Measurements from ENCODE around the gene ADGRE3.
"Not testable (repeated sequence)": the region's sequence is repeated elsewhere in the genome, so short reads cannot be mapped to it uniquely, and the experiment has no call there.

ADGRE3 gene

GRCh38 chr19:14603990-14604387 lies 70.7 kb downstream of the ADGRE3 start:
- DNase-seq (ENCODE audit: low read depth in 2 of 2): no peak

- DNase-seq (ENCODE audit: low read depth in 2 of 2): no peak
Observed at GRCh38 chr19:14599548-14600147, 75.0 kb downstream of the ADGRE3 start.

- no peak for DNase-seq (ENCODE audit: low read depth in 2 of 2)
Observed at GRCh38 chr19:14595558-14595957, 79.1 kb downstream of the ADGRE3 start.

- not testable (repeated sequence) for DNase-seq (ENCODE audit: low read depth in 2 of 2)
Observed at GRCh38 chr19:14589433-14589832, 85.2 kb downstream of the ADGRE3 start.

GRCh38 chr19:14585187-14585586 lies 89.5 kb downstream of the ADGRE3 start:
- not testable (repeated sequence) for DNase-seq (ENCODE audit: low read depth in 2 of 2)

GRCh38 chr19:14584372-14584771 lies 90.3 kb downstream of the ADGRE3 start:
- not testable (repeated sequence) for DNase-seq (ENCODE audit: low read depth in 2 of 2)

GRCh38 chr19:14582894-14583340 lies 91.7 kb downstream of the ADGRE3 start, which contains the start of gene CLEC17A:
TSS of gene CLEC17A (plus strand) at chr19:14583084. CDS start at chr19:14583161, 77 bp downstream.
- no peak for DNase-seq (ENCODE audit: low read depth in 2 of 2)

- no peak for DNase-seq (ENCODE audit: low read depth in 2 of 2)
Observed at GRCh38 chr19:14580623-14581237, 93.9 kb downstream of the ADGRE3 start.

GRCh38 chr19:14577885-14578427 lies 96.7 kb downstream of the ADGRE3 start:
- no peak for DNase-seq (ENCODE audit: low read depth in 2 of 2)

- DNase-seq (ENCODE audit: low read depth in 2 of 2): no peak
Observed at GRCh38 chr19:14577264-14577663, 97.4 kb downstream of the ADGRE3 start.

- DNase-seq (ENCODE audit: low read depth in 2 of 2): no peak
Observed at GRCh38 chr19:14576363-14576762, 98.3 kb downstream of the ADGRE3 start.

- no peak for DNase-seq (ENCODE audit: low read depth in 2 of 2)
Observed at GRCh38 chr19:14575428-14575980, 99.1 kb downstream of the ADGRE3 start.

- DNase-seq (ENCODE audit: low read depth in 2 of 2): peak; percentile 68 to 74
Observed at GRCh38 chr19:14571695-14572490, 102.8 kb downstream of the ADGRE3 start, which contains the start of gene NDUFB7. TSS of gene NDUFB7 (minus strand) at chr19:14572066. CDS start at chr19:14572000, 66 bp downstream.

GRCh38 chr19:14570864-14571527 lies 103.6 kb downstream of the ADGRE3 start:
- DNase-seq (ENCODE audit: low read depth in 2 of 2): no peak
